Activated CD8-positive, alpha-beta memory T cell treated with anti-CD3 and anti-CD28 coated beads, Interleukin-2, amount 10 ng/mL, durations not matched to agents 7 days and 5 days (primary cell): Measurements from ENCODE around the gene AMBRA1. TPM values are rescaled to one million over a fixed set of nuclear protein-coding genes. Genes with fewer than 3 reads are reported as not detected.

Source experiments
- ATAC-seq: fragments of 150-1000 bp; cut with Tn5 transposase; one replicate; pipeline ENCODE4 v1.10.0; 2021; ENCODE audit warnings: moderate library complexity
- CTCF ChIA-PET: fragments of 350-600 bp; sonication (Branson Sonifier 250); formaldehyde crosslinking; loops from one replicate; lab custom pipeline; 2021; ENCODE audit warnings: antibody characterized with exemption; lab: Charles Lee
- DNase-seq: peaks from one replicate; pipeline ENCODE4 v3.0.0-alpha.2; 2020
- H3K27ac Mint-ChIP-seq: one replicate; pipeline ENCODE4 v1.8.0; 2021; ENCODE audit warnings: mild to moderate bottlenecking, mixed read lengths
- H3K27me3 Mint-ChIP-seq: one replicate; pipeline ENCODE4 v1.8.0; 2021; ENCODE audit warnings: mixed read lengths
- H3K36me3 Mint-ChIP-seq: one replicate; pipeline ENCODE4 v1.8.0; 2021; ENCODE audit warnings: mild to moderate bottlenecking, mixed read lengths
- H3K4me1 Mint-ChIP-seq: one replicate; pipeline ENCODE4 v1.8.0; 2021; ENCODE audit warnings: mixed read lengths
- H3K4me3 Mint-ChIP-seq: one replicate; pipeline ENCODE4 v1.8.0; 2021; ENCODE audit warnings: mild to moderate bottlenecking, moderate library complexity, mixed read lengths
- H3K9me3 Mint-ChIP-seq: one replicate; pipeline ENCODE4 v1.8.0; 2022; ENCODE audit warnings: low read depth, mixed read lengths
- total RNA-seq, 2 experiments: library from RNA; stranded (reverse); gene quantifications; one replicate each; pipeline ENCODE4 v1.2.3, GENCODE V29; 2021

Gene AMBRA1, protein sequence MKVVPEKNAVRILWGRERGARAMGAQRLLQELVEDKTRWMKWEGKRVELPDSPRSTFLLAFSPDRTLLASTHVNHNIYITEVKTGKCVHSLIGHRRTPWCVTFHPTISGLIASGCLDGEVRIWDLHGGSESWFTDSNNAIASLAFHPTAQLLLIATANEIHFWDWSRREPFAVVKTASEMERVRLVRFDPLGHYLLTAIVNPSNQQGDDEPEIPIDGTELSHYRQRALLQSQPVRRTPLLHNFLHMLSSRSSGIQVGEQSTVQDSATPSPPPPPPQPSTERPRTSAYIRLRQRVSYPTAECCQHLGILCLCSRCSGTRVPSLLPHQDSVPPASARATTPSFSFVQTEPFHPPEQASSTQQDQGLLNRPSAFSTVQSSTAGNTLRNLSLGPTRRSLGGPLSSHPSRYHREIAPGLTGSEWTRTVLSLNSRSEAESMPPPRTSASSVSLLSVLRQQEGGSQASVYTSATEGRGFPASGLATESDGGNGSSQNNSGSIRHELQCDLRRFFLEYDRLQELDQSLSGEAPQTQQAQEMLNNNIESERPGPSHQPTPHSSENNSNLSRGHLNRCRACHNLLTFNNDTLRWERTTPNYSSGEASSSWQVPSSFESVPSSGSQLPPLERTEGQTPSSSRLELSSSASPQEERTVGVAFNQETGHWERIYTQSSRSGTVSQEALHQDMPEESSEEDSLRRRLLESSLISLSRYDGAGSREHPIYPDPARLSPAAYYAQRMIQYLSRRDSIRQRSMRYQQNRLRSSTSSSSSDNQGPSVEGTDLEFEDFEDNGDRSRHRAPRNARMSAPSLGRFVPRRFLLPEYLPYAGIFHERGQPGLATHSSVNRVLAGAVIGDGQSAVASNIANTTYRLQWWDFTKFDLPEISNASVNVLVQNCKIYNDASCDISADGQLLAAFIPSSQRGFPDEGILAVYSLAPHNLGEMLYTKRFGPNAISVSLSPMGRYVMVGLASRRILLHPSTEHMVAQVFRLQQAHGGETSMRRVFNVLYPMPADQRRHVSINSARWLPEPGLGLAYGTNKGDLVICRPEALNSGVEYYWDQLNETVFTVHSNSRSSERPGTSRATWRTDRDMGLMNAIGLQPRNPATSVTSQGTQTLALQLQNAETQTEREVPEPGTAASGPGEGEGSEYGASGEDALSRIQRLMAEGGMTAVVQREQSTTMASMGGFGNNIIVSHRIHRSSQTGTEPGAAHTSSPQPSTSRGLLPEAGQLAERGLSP (N-terminal part only)
- total RNA-seq, result 10 to 100 TPM; 36.1 to 41.9 TPM

DNA sequence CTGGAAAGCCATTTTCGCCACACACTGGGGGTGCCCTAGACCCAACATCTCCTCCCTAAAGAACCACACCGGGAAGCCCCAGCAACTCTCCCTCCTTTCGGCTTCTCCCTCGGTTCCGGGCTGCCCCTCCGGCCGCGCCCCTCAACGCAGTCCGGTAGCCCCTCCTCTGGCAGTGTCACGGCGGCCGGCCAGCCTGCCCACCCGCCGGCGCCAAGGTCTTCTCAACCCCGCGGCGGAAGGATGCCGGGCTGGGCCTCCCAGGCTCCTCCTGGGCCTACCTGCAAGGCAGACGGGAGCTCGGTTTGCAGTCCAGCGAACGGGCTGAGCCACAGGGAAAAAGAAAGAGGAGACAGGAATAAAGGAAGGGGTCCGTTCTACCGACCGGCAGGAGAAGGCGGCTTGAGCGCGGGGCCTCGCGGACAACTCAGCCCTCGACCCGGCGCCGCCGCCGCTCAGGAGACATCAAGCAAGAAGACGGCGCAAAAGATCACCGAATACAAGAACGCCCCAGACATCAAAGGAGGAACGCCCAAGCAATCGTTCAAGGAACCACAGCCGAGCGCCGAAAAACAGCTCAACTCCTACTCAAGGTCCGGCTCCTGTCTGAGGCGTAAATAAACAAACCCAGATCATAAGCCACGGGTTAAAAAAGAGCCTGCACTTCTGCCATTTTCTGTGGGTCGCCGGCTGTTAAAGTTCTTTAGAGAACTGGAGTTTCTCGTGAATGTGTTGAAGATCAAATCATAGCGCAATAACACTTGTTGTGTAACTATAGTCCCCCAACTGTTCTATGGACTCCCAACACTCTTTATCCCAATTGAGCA is at the start of gene AMBRA1:
Gene AMBRA1 (minus strand): TSS at position 474 of the 824 bp plus-strand sequence. CDS start 45,643 bp downstream, outside the sequence.
- H3K27me3 Mint-ChIP-seq, result no peaks in the 10 kb centered on the region
- peak; percentile 95 for ATAC-seq

DNA sequence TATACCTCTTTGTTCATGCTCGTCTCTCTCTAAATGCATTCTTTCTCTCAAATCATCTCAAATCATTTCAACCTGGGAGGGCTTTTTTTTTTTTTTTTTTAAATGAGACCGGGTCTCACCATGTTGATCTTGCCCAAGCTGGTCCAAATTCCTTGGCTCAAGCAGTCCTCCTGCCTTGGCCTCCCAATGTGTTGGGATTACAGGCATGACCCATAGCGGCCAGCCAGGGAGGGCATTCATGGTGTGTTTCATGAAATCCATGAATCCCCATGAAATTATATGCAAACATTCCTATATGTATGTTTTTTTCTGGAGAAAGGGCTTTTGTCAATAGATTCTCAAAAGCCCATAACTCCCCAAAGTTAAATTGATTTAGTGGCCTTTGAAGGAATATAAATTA is 49.7 kb upstream of the AMBRA1 start:
- CTCF ChIA-PET, result no interaction called here
- H3K4me1 Mint-ChIP-seq, result peaks cover 8% of the 10 kb centered on the region

More for the DNA sequence above, at the start of gene AMBRA1:
- H3K4me1 Mint-ChIP-seq, result peaks cover 50% of the 10 kb centered on the region
- DNase-seq, result peak; percentile 93
- no peaks in the 10 kb centered on the region for H3K9me3 Mint-ChIP-seq
- peak within 1 kb of the TSS; percentile 95 for H3K27ac Mint-ChIP-seq
- CTCF ChIA-PET, result interaction anchor here (0.8 to 2.0 kb wide), 9 partner anchors 9 to 245 kb away, joined by 3 to 14 read pairs (median 4); partner anchors contain the start of gene ATG13
- H3K36me3 Mint-ChIP-seq, result peaks cover 8% of the 10 kb centered on the region
- H3K4me3 Mint-ChIP-seq, result peak within 1 kb of the TSS; percentile 97

DNA sequence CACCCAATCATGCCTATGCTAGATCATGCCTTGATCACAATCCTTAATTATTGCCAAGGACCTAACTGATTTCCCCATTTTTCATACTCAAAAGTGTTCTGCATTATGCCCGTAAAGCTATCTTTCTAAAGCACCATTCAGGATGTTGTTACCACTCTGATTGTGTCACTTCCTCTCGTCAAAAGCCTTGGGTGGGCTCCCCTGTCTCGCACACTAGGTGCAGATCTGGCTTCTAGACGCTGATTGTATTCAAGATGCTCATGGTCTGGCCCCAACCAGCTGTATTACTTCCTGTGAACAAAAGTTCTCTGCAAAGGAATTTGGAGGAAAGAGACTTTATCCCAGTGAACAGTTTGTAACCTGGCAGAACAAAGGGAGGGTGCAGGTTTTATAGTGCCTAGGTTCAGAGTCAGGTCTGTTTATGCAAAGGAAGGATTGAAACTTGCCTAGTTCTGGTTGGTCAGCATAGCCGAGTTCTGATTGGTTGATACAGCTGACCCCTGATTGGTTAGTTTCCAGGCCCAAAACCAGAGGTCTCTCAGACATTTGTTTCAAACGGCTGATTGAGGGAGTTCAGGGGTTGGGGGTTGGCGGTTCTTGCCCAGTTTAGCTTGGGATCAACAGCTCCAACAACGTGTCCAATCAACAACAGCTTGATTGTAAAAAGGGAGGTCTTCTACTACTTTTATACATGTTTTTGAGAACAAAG is 49.0 kb upstream of the AMBRA1 start:
- no peak for ATAC-seq
- Mint-ChIP-seq H3K27ac (no peak overlapping the region), H3K27me3 (no peaks in the 10 kb centered on the region), H3K9me3 (peaks cover 2% of the 10 kb centered on the region), H3K4me3 (no peak overlapping the region), H3K36me3 (peaks cover 42% of the 10 kb centered on the region), H3K4me1 (peaks cover 8% of the 10 kb centered on the region)
- CTCF ChIA-PET, result interaction anchor here (1.5 kb wide), 1 partner anchor 11 kb away, joined by 5 read pairs; no protein-coding TSS in a partner anchor
- no peak for DNase-seq

More for the DNA sequence above, 49.7 kb upstream of the AMBRA1 start:
- Mint-ChIP-seq H3K27ac (no peak overlapping the region), H3K36me3 (peaks cover 40% of the 10 kb centered on the region), H3K27me3 (no peaks in the 10 kb centered on the region), H3K9me3 (peaks cover 2% of the 10 kb centered on the region), H3K4me3 (no peak overlapping the region)
- DNase-seq (no peak), ATAC-seq (no peak)

DNA sequence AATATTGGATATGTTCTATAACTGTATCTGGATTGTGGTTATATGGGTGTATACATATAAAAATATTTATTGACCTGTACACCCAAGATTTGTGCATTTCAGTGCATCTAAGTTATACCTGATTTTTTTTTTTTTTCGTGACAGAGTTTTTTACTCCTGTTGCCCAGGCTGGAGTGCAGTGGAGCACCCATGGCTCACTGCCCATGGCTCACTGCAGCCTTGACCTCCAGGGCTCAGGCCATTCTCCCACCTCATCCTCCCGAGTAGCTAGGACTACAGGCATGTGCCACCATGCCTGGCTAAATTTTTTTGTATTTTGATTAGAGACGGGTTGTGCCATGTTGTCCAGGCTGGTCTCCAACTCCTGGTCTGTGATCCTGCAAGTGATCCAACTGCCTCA is 47.8 kb upstream of the AMBRA1 start:
- no peak overlapping the region for H3K4me3 Mint-ChIP-seq
- ATAC-seq (no peak), DNase-seq (no peak)
- peaks cover 41% of the 10 kb centered on the region for H3K36me3 Mint-ChIP-seq
- no peak overlapping the region for H3K27ac Mint-ChIP-seq
- peaks cover 2% of the 10 kb centered on the region for H3K9me3 Mint-ChIP-seq
- no peaks in the 10 kb centered on the region for H3K27me3 Mint-ChIP-seq
- CTCF ChIA-PET, result interaction anchor here (0.6 to 1.5 kb wide), 2 partner anchors 12 to 1079 kb away, joined by 3 to 5 read pairs; no protein-coding TSS in a partner anchor
- peaks cover 8% of the 10 kb centered on the region for H3K4me1 Mint-ChIP-seq

DNA sequence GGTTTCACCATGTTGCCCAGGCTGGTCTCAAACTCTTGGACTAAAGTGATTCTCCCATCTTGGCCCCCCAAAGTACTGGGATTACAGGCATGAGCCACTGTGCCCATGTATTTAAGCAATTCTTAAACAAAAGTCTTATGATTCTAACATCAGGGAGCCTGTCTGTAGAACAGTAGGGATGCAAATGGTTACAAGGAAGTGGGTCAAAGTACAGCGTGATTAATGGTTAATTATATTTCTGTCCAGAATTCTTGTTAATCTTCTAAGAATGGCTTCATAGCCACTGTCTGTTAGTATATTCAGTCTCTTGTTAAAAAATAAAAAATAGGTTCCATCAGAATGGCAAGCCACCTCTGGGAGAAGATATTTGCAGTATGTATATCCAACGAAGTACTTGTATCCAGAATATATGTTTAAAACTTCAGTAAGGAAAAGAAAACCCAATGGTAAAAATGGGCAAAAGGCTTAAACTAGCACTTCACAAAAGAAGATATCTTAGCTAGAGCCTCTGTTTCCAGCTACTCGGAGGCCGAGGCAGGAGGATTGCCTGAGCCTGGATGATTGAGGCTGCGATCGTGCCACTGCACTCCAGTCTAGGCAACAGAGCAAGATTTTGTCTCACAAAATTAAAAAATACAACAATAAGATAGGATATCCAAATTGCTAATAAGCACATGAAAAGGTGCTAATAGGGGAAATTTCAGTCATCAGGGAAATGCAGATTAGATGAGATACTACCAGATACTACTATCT is 46.4 kb upstream of the AMBRA1 start:
- Mint-ChIP-seq H3K9me3 (peaks cover 2% of the 10 kb centered on the region), H3K4me3 (no peak overlapping the region), H3K36me3 (peaks cover 33% of the 10 kb centered on the region), H3K27ac (no peak overlapping the region), H3K4me1 (peaks cover 8% of the 10 kb centered on the region), H3K27me3 (no peaks in the 10 kb centered on the region)
- ATAC-seq (no peak), DNase-seq (no peak)
- CTCF ChIA-PET, result no interaction called here

DNA sequence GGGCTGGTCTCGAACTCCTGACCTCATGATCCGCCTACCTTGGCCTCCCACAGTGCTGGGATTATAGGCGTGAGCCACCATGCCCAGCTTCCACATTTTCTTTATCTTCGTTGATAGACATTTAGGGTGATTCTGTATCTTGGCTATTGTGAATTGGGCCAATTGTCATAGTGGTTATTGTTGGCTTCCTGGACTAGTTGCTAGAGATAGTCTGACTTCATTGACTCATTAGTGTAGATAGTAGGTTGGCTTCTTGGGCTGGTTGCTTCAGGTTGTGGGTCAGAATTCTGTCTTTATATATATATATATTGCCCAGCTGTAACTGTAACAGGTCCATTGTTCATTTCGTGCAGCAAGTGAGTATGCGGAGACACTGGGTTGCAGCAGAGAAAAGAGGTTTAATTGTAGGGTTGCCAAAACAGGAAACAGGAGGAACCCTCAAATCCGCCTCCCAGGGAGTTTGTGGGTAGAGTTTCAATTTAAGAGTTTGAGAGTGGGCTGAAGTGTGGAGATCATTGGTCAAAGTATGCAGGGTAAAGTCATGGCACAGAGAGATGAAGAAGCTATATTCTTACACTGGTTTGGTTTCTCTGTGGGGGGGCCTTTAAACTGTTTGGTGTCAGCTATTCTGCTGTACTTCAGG is 45.5 kb upstream of the AMBRA1 start:
- no peak for ATAC-seq
- H3K27ac Mint-ChIP-seq, result peak overlapping the region; percentile 29
- CTCF ChIA-PET, result no interaction called here

DNA sequence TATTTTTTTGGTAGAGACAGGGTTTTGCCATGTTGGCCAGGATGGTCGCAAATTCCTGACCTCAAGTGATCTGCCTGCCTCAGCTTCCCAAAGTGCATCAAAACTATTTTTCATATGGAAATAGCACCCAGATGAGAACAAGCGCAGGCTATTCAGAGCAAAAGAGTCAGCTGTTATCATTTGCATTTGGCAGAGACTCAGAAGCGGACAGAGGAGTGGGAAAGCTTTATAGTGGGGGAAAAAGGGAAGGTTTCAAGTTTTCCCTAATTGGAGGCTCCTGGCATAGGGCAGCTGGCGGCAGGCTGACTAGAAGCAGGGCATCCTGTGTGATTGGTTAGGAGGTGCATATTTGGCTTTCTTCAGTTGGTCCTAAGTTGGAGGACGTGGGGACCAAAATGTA is 43.7 kb upstream of the AMBRA1 start:
- Mint-ChIP-seq H3K4me3 (no peak overlapping the region), H3K27ac (no peak overlapping the region), H3K27me3 (no peaks in the 10 kb centered on the region), H3K9me3 (peaks cover 2% of the 10 kb centered on the region), H3K4me1 (peaks cover 9% of the 10 kb centered on the region), H3K36me3 (peaks cover 22% of the 10 kb centered on the region)
- ATAC-seq (no peak), DNase-seq (no peak)
- CTCF ChIA-PET, result interaction anchor here (0.6 to 1.2 kb wide), 2 partner anchors 19 to 183 kb away, joined by 3 to 4 read pairs; no protein-coding TSS in a partner anchor

More for the DNA sequence above, 45.5 kb upstream of the AMBRA1 start:
- Mint-ChIP-seq H3K27me3 (no peaks in the 10 kb centered on the region), H3K4me1 (peaks cover 8% of the 10 kb centered on the region), H3K9me3 (peaks cover 2% of the 10 kb centered on the region), H3K36me3 (peaks cover 28% of the 10 kb centered on the region), H3K4me3 (no peak overlapping the region)
- DNase-seq, result no peak

DNA sequence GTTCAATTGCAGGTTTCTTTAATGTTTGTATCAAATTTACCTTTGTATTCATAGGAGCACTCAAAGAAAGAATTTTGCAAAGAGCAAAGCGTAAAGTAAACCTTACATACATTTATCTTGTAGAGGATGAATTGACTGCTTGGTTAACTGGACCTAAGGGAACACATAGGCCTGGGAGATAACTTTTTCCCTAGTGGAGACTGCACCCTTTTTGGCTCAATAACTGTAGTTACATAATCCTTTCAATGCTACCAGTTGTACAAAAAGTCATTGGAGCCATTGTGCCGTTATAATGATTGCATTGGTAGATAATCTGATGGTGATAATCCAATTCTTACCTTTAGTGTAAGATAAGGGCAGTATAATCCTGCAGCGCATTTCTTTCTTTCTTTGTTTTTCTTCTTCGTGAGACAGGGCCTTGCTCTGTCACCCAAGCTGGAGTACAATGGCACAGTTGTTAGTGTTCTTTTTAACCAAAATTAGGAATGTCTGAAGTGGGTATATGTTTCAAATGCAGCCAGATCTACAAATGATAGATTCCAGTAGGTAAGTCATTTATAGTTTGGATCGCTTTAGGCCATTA is 41.8 kb upstream of the AMBRA1 start:
- no peak overlapping the region for H3K27ac Mint-ChIP-seq

DNA sequence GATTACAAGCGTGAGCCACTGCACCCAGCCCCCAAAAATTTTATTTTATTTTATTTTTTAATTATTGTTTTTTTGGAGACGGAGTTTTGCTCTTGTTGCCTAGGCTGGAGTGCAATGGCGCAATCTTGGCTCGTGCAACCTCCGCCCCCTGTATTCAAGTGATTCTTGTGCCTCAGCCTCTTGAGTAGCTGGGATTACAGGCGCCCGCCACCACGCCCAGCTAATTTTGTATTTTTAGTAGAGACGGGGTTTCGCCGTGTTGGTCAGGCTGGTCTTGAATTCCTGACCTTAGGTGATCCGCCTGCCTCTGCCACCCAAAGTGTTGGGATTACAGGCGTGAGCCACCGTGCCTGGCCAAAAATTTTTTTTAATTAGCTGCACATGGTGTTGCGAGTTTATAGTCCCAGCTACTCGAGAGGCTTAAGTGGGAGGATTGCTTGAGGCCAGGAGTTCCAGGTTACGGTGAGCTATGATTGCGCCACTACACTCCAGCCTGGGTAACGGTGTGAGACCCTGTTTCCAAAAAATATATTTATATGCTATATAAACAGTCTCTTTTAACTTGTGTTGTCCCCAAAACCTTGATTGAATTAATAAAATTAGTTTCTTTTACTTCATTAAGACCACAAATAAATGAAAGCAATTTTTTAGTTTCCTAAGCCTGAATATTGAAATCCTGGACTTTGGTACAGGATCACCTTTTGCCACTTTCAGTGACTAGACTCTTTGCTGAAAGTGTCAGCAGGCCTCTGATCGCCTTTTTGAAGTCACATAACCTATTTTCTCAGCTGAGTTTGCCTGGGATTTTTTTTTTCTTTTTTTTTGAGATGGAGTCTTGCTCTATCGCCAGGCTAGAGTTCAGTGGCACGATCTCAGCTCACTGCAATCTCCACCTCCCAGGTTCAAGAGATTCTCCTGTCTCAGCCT is 39.7 kb upstream of the AMBRA1 start:
- H3K4me1 Mint-ChIP-seq, result peaks cover 13% of the 10 kb centered on the region
- H3K27ac Mint-ChIP-seq, result no peak overlapping the region
- CTCF ChIA-PET, result no interaction called here
- ATAC-seq, result no peak
- no peaks in the 10 kb centered on the region for H3K9me3 Mint-ChIP-seq
- peaks cover 9% of the 10 kb centered on the region for H3K36me3 Mint-ChIP-seq
- no peak for DNase-seq
- no peaks in the 10 kb centered on the region for H3K27me3 Mint-ChIP-seq
- H3K4me3 Mint-ChIP-seq, result no peak overlapping the region

More for the DNA sequence above, 41.8 kb upstream of the AMBRA1 start:
- DNase-seq, result no peak
- no peaks in the 10 kb centered on the region for H3K27me3 Mint-ChIP-seq
- peaks cover 16% of the 10 kb centered on the region for H3K4me1 Mint-ChIP-seq
- no peak overlapping the region for H3K4me3 Mint-ChIP-seq
- peaks cover 2% of the 10 kb centered on the region for H3K9me3 Mint-ChIP-seq
- ATAC-seq, result no peak
- CTCF ChIA-PET, result no interaction called here
- H3K36me3 Mint-ChIP-seq, result peaks cover 22% of the 10 kb centered on the region

DNA sequence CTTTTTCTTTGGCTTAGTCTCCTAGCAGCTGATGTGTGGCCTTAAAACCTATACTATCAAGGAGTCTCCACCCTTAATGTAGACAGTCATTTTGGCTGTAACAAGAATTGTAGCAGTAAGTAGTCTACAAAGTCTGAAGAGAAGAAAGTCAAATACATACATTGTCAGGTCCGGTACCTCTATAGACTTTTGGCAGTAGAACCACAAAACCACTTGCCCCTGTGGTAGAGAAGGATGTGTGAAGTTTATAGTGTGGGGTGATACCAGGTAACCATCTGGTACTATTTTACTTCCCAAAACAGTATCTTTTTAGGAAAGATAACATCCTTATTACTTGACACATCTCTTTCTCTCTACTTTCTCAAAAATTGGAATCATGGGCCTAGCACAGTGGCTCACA is 38.7 kb upstream of the AMBRA1 start:
- peak; percentile 72 for ATAC-seq
- peaks cover 13% of the 10 kb centered on the region for H3K4me1 Mint-ChIP-seq

More for the DNA sequence above, 38.7 kb upstream of the AMBRA1 start:
- Mint-ChIP-seq H3K27ac (peak overlapping the region; percentile 51), H3K36me3 (peaks cover 6% of the 10 kb centered on the region), H3K27me3 (no peaks in the 10 kb centered on the region), H3K9me3 (no peaks in the 10 kb centered on the region), H3K4me3 (no peak overlapping the region)
- DNase-seq, result peak; percentile 61
- CTCF ChIA-PET, result interaction anchor here (3.4 kb wide), 1 partner anchor 14 kb away, joined by 15 read pairs; the partner anchor contains the start of genes ATG13 and HARBI1
